ENCODE results near the gene SCGB1C2. TPM values are rescaled to one million over a fixed set of nuclear protein-coding genes. Genes with fewer than 3 reads are reported as not detected.
A peak's percentile ranks its signal among the peaks of the same experiment; 100 is the strongest.

The SCGB1C2 gene
- polyA plus RNA-seq, 3 donors from 2014 or later: not detected

- Mint-ChIP-seq H3K4me1 (peaks cover 0 to 2% of the 10 kb centered on the region in 2 donors), H3K9me3 (no peaks in the 10 kb centered on the region), H3K36me3 (no peaks in the 10 kb centered on the region), H3K4me3 (no peak overlapping the region), H3K27ac (no peak overlapping the region), H3K27me3 (ENCODE audit: low read depth in 3 of 3) (peaks cover 0 to 2% (median 1%) of the 10 kb centered on the region in 3 donors)
- DNase-seq: no peak
These were observed 8.5 kb downstream of the SCGB1C2 start for GRCh38 chr17:145671-146541.

DNA sequence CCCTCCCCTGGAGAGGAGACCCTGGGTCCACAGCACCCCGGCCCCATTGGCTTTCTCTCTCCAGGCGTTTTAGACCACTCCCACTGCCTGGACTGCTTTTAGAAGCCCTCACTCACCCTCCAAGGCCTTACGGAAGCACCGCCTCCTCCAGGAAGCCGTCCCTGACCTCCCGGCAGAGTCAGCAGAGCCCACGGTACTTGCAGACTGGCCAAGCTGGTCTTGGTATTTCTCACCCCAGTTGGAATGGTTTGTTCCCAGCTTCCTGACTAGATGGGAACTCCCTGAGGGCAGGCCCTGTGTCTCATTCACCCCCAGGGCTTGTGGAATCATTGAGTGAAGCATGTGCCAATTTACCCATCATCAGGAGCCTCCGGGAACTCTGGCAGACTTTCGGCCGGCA is 9.2 kb downstream of the SCGB1C2 start:
- no peaks in the 10 kb centered on the region for H3K9me3 Mint-ChIP-seq
- H3K4me1 Mint-ChIP-seq: peaks cover 0 to 2% of the 10 kb centered on the region in 2 donors
- H3K27me3 Mint-ChIP-seq (ENCODE audit: low read depth in 3 of 3): peaks cover 1 to 3% (median 2%) of the 10 kb centered on the region in 3 donors
- no peaks in the 10 kb centered on the region for H3K36me3 Mint-ChIP-seq
- no peak for DNase-seq
- H3K27ac Mint-ChIP-seq: no peak overlapping the region
- H3K4me3 Mint-ChIP-seq: no peak overlapping the region

- Mint-ChIP-seq H3K36me3 (no peaks in the 10 kb centered on the region), H3K4me3 (no peak overlapping the region), H3K27me3 (ENCODE audit: low read depth in 3 of 3) (peaks cover 1 to 5% (median 2%) of the 10 kb centered on the region in 3 donors), H3K4me1 (peaks cover 0 to 2% of the 10 kb centered on the region in 2 donors), H3K9me3 (no peaks in the 10 kb centered on the region), H3K27ac (no peak overlapping the region)
- DNase-seq: no peak
These were observed 9.8 kb downstream of the SCGB1C2 start for GRCh38 chr17:146983-147761.

GRCh38 chr17:147796-148740 is 10.7 kb downstream of the SCGB1C2 start:
- no peaks in the 10 kb centered on the region for H3K9me3 Mint-ChIP-seq
- no peak overlapping the region for H3K27ac Mint-ChIP-seq
- H3K4me3 Mint-ChIP-seq: no peak overlapping the region
- peaks cover 0 to 2% of the 10 kb centered on the region in 2 donors for H3K4me1 Mint-ChIP-seq
- no peak for DNase-seq
- peaks cover 2 to 5% (median 3%) of the 10 kb centered on the region in 3 donors for H3K27me3 Mint-ChIP-seq (ENCODE audit: low read depth in 3 of 3)
- no peaks in the 10 kb centered on the region for H3K36me3 Mint-ChIP-seq

DNA sequence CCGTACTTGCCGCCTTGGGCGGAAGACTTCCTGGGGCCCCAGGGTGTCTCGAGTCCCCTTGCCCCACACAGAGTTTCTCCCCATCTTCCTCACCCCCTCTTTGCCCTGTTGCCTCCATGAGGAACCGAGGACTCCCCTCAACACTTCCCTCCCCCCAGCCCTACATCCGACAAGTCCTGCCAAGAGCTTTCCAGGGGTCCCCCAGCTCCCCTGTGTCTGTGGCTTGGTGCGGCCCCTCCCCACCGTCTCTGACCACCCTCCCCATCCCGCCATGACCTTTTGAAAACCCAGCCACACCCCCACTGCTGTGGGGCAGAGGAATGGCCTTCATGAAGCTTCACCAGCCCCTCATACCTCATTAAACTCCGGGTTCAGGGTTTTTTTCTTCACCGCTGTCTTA is 11.4 kb downstream of the SCGB1C2 start:
- no peak for DNase-seq
- no peak overlapping the region for H3K4me3 Mint-ChIP-seq
- no peaks in the 10 kb centered on the region for H3K4me1 Mint-ChIP-seq
- no peaks in the 10 kb centered on the region for H3K9me3 Mint-ChIP-seq
- H3K27me3 Mint-ChIP-seq (ENCODE audit: low read depth in 3 of 3): peaks cover 0 to 5% (median 3%) of the 10 kb centered on the region in 3 donors
- H3K27ac Mint-ChIP-seq: no peak overlapping the region
- H3K36me3 Mint-ChIP-seq: no peaks in the 10 kb centered on the region

DNA sequence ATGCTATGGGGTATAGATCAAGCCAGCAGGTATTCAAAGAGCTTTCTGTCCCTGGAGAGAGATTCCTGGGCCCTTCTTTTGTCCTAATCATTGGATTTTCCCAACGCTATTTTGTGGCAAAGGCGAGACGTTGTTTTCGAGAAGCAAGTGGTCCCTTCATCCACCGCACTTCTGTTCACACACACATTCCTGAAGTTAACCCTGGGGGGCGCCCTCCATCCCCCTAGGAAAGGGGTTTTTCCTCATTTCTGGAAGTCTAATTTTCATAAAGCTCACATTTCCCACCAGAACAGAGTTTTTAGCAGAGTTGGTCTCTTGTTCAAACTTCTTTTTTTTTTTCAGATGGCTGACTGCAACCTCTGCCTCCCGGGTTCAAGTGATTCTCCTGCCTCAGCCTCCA is 11.9 kb downstream of the SCGB1C2 start:
- Mint-ChIP-seq H3K4me3 (no peak overlapping the region), H3K9me3 (no peaks in the 10 kb centered on the region), H3K27ac (no peak overlapping the region), H3K27me3 (ENCODE audit: low read depth in 3 of 3) (peaks cover 0 to 5% (median 3%) of the 10 kb centered on the region in 3 donors), H3K36me3 (no peaks in the 10 kb centered on the region), H3K4me1 (no peaks in the 10 kb centered on the region)
- no peak for DNase-seq

DNA sequence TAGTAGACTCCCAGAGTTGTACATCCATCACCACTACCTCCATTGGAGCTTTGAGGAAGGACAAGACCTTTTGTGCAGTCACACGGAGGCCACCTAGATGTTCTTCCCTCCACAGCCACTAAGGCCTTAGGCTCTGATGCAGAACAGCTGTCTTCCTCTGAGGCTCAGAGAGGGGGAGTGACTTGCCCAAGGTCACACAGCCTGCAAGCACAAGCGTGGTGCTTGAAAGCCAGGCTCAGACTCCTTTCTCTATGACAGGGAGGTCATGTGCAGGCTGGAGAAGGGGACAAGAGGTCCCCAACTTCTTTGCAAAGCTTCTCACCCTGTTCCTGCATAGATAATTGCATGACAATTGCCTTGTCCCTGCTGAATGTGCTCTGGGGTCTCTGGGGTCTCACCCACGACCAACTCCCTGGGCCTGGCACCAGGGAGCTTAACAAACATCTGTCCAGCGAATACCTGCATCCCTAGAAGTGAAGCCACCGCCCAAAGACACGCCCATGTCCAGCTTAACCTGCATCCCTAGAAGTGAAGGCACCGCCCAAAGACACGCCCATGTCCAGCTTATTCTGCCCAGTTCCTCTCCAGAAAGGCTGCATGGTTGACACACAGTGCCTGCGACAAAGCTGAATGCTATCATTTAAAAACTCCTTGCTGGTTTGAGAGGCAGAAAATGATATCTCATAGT is 12.7 kb downstream of the SCGB1C2 start:
- H3K36me3 Mint-ChIP-seq: no peaks in the 10 kb centered on the region
- H3K27ac Mint-ChIP-seq: no peak overlapping the region
- peaks cover 0 to 5% (median 3%) of the 10 kb centered on the region in 3 donors for H3K27me3 Mint-ChIP-seq (ENCODE audit: low read depth in 3 of 3)
- no peak for DNase-seq
- no peaks in the 10 kb centered on the region for H3K4me1 Mint-ChIP-seq
- no peak overlapping the region for H3K4me3 Mint-ChIP-seq
- no peaks in the 10 kb centered on the region for H3K9me3 Mint-ChIP-seq

DNA sequence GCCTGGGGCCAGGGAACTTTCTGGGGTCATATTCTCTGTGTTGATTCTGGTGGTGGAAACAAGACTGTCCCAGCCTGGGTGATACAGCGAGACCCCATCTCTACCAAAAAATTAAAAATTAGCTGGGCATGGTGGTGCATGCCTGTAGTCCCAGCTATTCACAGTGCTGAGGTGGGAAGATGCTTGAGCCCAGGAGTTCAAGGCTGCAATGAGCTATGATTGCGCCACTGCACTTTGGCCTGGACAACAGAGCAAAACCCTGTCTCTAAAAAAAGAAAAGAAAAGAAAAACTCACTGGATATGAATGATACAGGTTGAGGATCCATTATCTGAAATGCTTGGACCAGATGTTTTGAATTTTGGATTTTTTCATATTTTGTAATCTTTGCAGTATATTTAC is 13.6 kb downstream of the SCGB1C2 start:
- Mint-ChIP-seq H3K36me3 (no peaks in the 10 kb centered on the region), H3K27me3 (ENCODE audit: low read depth in 3 of 3) (peaks cover 3 to 5% (median 5%) of the 10 kb centered on the region in 3 donors), H3K4me1 (no peaks in the 10 kb centered on the region), H3K27ac (peak overlapping the region in 1 of 6 donors; percentile 28), H3K4me3 (no peak overlapping the region), H3K9me3 (no peaks in the 10 kb centered on the region)
- DNase-seq: no peak

DNA sequence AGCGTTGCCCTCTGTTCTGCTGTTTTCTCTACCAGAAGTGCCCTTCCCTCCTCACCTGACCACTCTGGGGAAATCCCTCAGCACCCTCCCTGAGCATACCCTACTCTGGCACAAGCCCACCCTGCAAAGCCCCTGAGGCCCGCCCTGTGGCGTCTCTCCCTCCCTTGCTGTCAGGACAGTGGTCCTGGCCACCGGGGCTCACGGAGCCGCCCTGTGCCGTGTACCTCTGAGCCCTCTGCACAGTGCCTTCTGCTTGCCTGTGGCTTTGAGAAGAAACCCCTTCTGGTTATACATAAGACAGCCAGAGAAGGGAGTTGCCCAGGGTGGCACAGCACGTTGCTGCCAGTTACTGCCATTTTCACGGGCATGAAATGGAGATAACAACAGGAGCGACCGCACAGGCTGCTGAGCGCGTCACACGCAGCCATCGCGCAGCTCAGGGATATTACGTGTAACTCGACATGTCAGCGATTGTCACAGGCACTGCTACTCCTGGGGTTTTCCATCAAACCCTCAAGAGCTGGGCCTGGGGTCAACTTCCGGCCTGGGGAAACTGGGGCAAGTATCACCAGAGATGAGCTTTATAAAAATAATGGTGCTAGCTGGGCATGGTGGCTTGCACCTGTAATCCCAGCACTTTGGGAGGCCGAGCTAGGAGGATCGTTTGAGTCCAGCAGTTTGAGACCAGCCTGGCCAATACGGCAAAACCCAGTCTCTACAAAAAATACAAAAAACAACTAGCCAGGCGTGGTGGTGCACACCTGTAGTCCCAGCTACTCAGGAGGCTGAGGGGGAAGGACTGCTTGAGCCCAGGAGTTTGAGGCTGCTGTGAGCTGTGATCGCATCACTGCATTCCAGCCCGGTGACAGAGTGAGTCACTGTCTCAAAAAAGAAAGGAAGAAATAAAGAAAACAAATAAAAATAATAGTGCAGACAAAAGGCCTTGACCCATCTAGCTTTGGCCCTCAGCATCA is 14.8 kb downstream of the SCGB1C2 start:
- Mint-ChIP-seq H3K4me3 (no peak overlapping the region), H3K9me3 (no peaks in the 10 kb centered on the region), H3K27ac (no peak overlapping the region), H3K27me3 (ENCODE audit: low read depth in 3 of 3) (peaks cover 1 to 5% (median 5%) of the 10 kb centered on the region in 3 donors), H3K36me3 (no peaks in the 10 kb centered on the region), H3K4me1 (no peaks in the 10 kb centered on the region)
- DNase-seq: no peak

GRCh38 chr17:152860-153420 is 15.6 kb downstream of the SCGB1C2 start:
- Mint-ChIP-seq H3K4me1 (no peaks in the 10 kb centered on the region), H3K27me3 (ENCODE audit: low read depth in 3 of 3) (peaks cover 1 to 5% (median 5%) of the 10 kb centered on the region in 3 donors), H3K36me3 (no peaks in the 10 kb centered on the region), H3K4me3 (no peak overlapping the region), H3K27ac (no peak overlapping the region), H3K9me3 (no peaks in the 10 kb centered on the region)
- DNase-seq: no peak

DNA sequence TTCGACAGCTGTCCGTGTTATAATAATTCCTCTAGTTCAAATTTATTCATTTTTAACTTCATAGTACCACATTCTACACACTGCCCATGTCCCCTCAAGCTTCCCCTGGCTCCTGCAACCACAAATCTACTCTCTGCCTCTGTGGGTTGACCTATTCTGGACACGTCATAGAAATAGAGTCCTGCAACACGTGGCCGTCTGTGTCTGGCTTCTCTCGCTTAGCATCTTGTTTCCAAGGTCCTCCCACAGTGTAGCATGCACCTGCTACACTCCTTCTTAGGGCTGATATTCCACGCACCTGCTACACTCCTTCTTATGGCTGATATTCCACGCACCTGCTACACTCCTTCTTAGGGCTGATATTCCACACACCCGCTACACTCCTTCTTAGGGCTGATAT is 16.5 kb downstream of the SCGB1C2 start:
- H3K27ac Mint-ChIP-seq: no peak overlapping the region
- H3K4me3 Mint-ChIP-seq: no peak overlapping the region
- peaks cover 1 to 5% (median 5%) of the 10 kb centered on the region in 3 donors for H3K27me3 Mint-ChIP-seq (ENCODE audit: low read depth in 3 of 3)
- no peak for DNase-seq
- H3K4me1 Mint-ChIP-seq: no peaks in the 10 kb centered on the region
- H3K36me3 Mint-ChIP-seq: no peaks in the 10 kb centered on the region
- no peaks in the 10 kb centered on the region for H3K9me3 Mint-ChIP-seq

GRCh38 chr17:155576-155975 is 18.2 kb downstream of the SCGB1C2 start:
- DNase-seq: no peak
- H3K36me3 Mint-ChIP-seq: no peaks in the 10 kb centered on the region
- H3K27ac Mint-ChIP-seq: no peak overlapping the region
- H3K4me3 Mint-ChIP-seq: no peak overlapping the region
- no peaks in the 10 kb centered on the region for H3K9me3 Mint-ChIP-seq
- peaks cover 1 to 7% (median 5%) of the 10 kb centered on the region in 3 donors for H3K27me3 Mint-ChIP-seq (ENCODE audit: low read depth in 3 of 3)
- H3K4me1 Mint-ChIP-seq: no peaks in the 10 kb centered on the region

Data from immature natural killer cell (primary cell).